H1 (cell line): ENCODE results near the gene SLC43A3. TPM values are rescaled to one million over a fixed set of nuclear protein-coding genes. Genes with fewer than 3 reads are reported as not detected.

Experiments used
- ATF3 ChIP-seq: IDR thresholded peaks from 2 replicates; pipeline ENCODE4 v1.6.1; 2011; ENCODE audit warnings: low read depth, mild to moderate bottlenecking, low read length; ENCODE audit not compliant: insufficient read depth
- BCL11A ChIP-seq, 2 experiments: IDR thresholded peaks; one replicate each; pipeline ENCODE4 v1.6.1; 2011; ENCODE audit warnings: low read depth in 2 of 2, low read length in 2 of 2, mild to moderate bottlenecking in 2 of 2
- BRCA1 ChIP-seq: IDR thresholded peaks from 2 replicates; pipeline ENCODE4 v1.6.1; 2012; ENCODE audit warnings: low read depth, low read length, improper control_type of control experiment
- CBX8 ChIP-seq: fragments of 300-800, 300-1000 bp; sonication (generic); IDR thresholded peaks from 2 replicates; pipeline ENCODE4 v1.7.1; 2016; ENCODE audit warnings: low read depth, low read length, borderline replicate concordance
- polyA plus RNA-seq, 7 experiments: library from polyadenylated mRNA; depleted of rRNA in 3 of 7; stranded (reverse) in 5 of 7; unstranded in 2 of 7; fragments of >200 nt in 5 of 7; fragments of 200-250 nt in 2 of 7; gene quantifications; 1 replicate in 5 of 7; 2 replicates in 1 of 7; 4 replicates in 1 of 7; pipeline versions ENCODE4 v1.2.1 to v1.2.3, GENCODE V29; 2011 to 2013; ENCODE audit warnings: missing spikeins in 2 of 7, mixed read lengths in 2 of 7
- total RNA-seq: library from RNA; stranded (reverse); fragmentation: NEBNext Ultra II Directional; extraction: Animal tissue kit (Norgen Biotek cat#: 25700); gene quantifications from 2 replicates; pipeline ENCODE4 v1.2.1, GENCODE V29; 2021

The SLC43A3 gene
- total and polyA plus RNA-seq, 2 of the 8 experiments (the other 6 are each of a cell fraction or from before 2014, with no cell fraction given): 31.8 to 67.8 TPM

- TF ChIP-seq ATF3 (no peak), CBX8 (no peak), BRCA1 (no peak), BCL11A (IDR thresholded peaks at IDR 0.05; ENCODE audit: low read depth in 2 of 2, low read length in 2 of 2) (no peak)
- TF ChIP-seq, all 59 proteins: peak for 0
Measured at GRCh38 chr11:57402188-57403002, 24.5 kb downstream of the SLC43A3 start (continued).
